Mammary epithelial cell (primary cell): ENCODE results near the gene OR7A10.

Experiments used
- CTCF ChIP-seq, 2 donors: IDR thresholded peaks in 1 of 2; conservative IDR thresholded peaks in 1 of 2; 2 replicates each; pipeline ENCODE4 v1.5.1; 2011 to 2012; ENCODE audit warnings: inconsistent platforms in 2 of 2, low read length in 2 of 2, mild to moderate bottlenecking in 2 of 2, control low read depth in 1 of 2, low read depth in 1 of 2; ENCODE audit not compliant: insufficient read depth in 1 of 2; ENCODE audit errors: extremely low read depth in 1 of 2
- EZH2 ChIP-seq: IDR thresholded peaks from 2 replicates; pipeline ENCODE4 v1.6.1; 2012; ENCODE audit warnings: low read length, inconsistent platforms, borderline replicate concordance

DNA sequence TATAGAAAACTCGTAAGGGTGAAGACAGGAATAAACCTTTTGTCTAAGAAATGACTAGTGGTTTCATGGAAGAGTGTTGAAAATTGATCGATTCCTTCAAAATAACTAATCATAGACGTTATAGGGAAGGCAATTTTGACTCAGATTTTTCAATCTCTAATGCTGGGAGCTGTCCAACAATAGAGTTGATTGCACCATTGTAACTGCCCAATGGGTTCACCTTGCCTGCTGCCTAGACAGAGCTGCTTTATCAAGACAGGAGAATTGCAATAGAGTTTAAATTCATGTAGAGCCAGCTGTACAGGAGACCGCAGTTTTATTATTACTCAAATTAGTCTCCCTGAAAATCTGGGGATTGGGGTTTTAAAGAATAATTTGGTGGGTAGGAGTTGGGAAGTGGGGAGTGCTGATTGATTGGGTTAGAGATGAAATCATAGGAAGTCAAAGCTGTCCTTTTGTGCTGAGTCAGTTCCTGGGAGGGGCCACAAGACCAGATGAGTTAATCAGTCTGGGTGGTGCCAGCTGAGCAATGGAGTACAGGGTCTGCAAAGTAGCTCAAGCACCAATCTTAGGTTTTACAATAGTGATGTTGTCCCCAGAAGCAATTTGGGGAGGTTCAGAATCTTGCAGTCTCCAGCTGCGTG, 53.5 kb downstream of the OR7A10 start:
- no peak for TF ChIP-seq CTCF (conservative IDR thresholded peaks at IDR 0.05 in 1 of 2, IDR thresholded peaks at IDR 0.05 in 1 of 2; ENCODE audit: extremely low read depth in 1 of 2, insufficient read depth in 1 of 2, low read depth in 1 of 2, low read length in 2 of 2)
- TF ChIP-seq EZH2, result no peak
